HCT116 (cell line): Measurements from ENCODE around the gene FOXO3. TPM values are rescaled to one million over a fixed set of nuclear protein-coding genes. Genes with fewer than 3 reads are reported as not detected.

Experiments
- ATAC-seq: fragments of 200-7000 bp; cut with Tn5 transposase; 2 replicates; pipeline ENCODE4 v1.9.1; 2020; ENCODE audit warnings: mild to moderate bottlenecking, moderate library complexity
- BruUV-seq: library from RNA; stranded (reverse); fragments of 400-500 nt; replicated peaks from 2 replicates; lab custom pipeline; 2021; lab: Mats Ljungman, UMichigan
- CTCF ChIA-PET: fragments of 300-600 bp; sonication (Branson Sonifier 250); formaldehyde crosslinking; loops from one replicate; lab custom pipeline; 2021; ENCODE audit warnings: antibody characterized with exemption; lab: Charles Lee
- POLR2A ChIA-PET: fragments of 300-600, 350-600 bp; sonication (Branson Sonifier 250); formaldehyde crosslinking; loops from one replicate; lab custom pipeline; 2021; ENCODE audit warnings: antibody characterized with exemption; lab: Charles Lee
- RAD21 ChIA-PET, 2 experiments: fragments of 300-600 bp; sonication (Branson Sonifier 250); formaldehyde crosslinking; loops; one replicate each; lab custom pipeline; 2023; ENCODE audit warnings: low total read pairs in 2 of 2; ENCODE audit not compliant: uncharacterized antibody in 2 of 2, unreplicated experiment in 2 of 2, low non-redundant PET in 1 of 2; lab: Charles Lee
- DNase-seq: peaks from one replicate; pipeline ENCODE4 v3.0.0-alpha.2; 2010; ENCODE audit warnings: low read depth, low spot score
- H2AFZ ChIP-seq: fragments of 200-600 bp; shearing (Covaris generic), sonication (generic); 2 replicates; pipeline ENCODE4 v1.6.1; 2017; ENCODE audit warnings: low read depth, mixed run types, mixed read lengths, antibody characterized with exemption, low read length; ENCODE audit not compliant: poor library complexity, severe bottlenecking
- H3K27ac ChIP-seq: 2 replicates; pipeline ENCODE4 v1.5.1; 2012; ENCODE audit warnings: low read depth, low read length
- H3K27me3 ChIP-seq: fragments of 200-600 bp; sonication (generic); 2 replicates; pipeline ENCODE4 v1.6.1; 2016; ENCODE audit warnings: mixed run types, low read length, mixed read lengths; ENCODE audit not compliant: insufficient read depth
- H3K36me3 ChIP-seq, 2 experiments: fragments of 200-500 bp in 1 of 2; fragments of 200-600 bp in 1 of 2; sonication (Bioruptor generic) in 1 of 2; sonication (generic) in 1 of 2; 2 replicates each; pipeline versions ENCODE4 v1.5.1 to v1.6.1; 2014 to 2016; ENCODE audit warnings: low read length in 2 of 2, inconsistent platforms in 1 of 2, mixed read lengths in 1 of 2, mixed run types in 1 of 2; ENCODE audit not compliant: insufficient read depth in 2 of 2, control insufficient read depth in 1 of 2
- H3K4me1 ChIP-seq, 2 experiments: fragments of 200-600 bp in 1 of 2; sonication (generic) in 1 of 2; 2 replicates each; pipeline versions ENCODE4 v1.5.1 to v1.6.1; 2012 to 2017; ENCODE audit warnings: low read length in 2 of 2, inconsistent platforms in 1 of 2, mild to moderate bottlenecking in 1 of 2, mixed read lengths in 1 of 2, mixed run types in 1 of 2, moderate library complexity in 1 of 2; ENCODE audit not compliant: insufficient read depth in 2 of 2, control insufficient read depth in 1 of 2
- H3K4me2 ChIP-seq: fragments of 200-600 bp; sonication (generic); 2 replicates; pipeline ENCODE4 v1.6.1; 2017; ENCODE audit warnings: mixed run types, low read length, mixed read lengths
- H3K4me3 ChIP-seq, 2 experiments: fragments of 200-600 bp in 1 of 2; sonication (generic) in 1 of 2; replicated peaks in 1 of 2; 2 replicates each; pipeline ENCODE4 v1.5.1; 2011 to 2016; ENCODE audit warnings: low read length in 2 of 2, control low read depth in 1 of 2, low read depth in 1 of 2, mild to moderate bottlenecking in 1 of 2, mixed read lengths in 1 of 2, mixed run types in 1 of 2
- H3K79me2 ChIP-seq: fragments of 200-600 bp; sonication (generic); 2 replicates; pipeline ENCODE4 v1.6.1; 2017; ENCODE audit warnings: mild to moderate bottlenecking, mixed run types, low read length, moderate library complexity, mixed read lengths; ENCODE audit not compliant: insufficient read depth
- H3K9ac ChIP-seq: fragments of 200-600 bp; sonication (generic); 2 replicates; pipeline ENCODE4 v1.6.1; 2016; ENCODE audit warnings: low read length, mixed read lengths
- H3K9me2 ChIP-seq: fragments of 200-600 bp; sonication (generic), shearing (Covaris generic); 2 replicates; pipeline ENCODE4 v1.6.1; 2017; ENCODE audit warnings: mixed run types, mild to moderate bottlenecking, moderate library complexity; ENCODE audit not compliant: insufficient read depth
- H3K9me3 ChIP-seq, 2 experiments: fragments of 200-500 bp in 1 of 2; fragments of 200-600 bp in 1 of 2; sonication (Bioruptor generic) in 1 of 2; sonication (generic) in 1 of 2; 2 replicates each; pipeline ENCODE4 v1.6.1; 2014 to 2017; ENCODE audit warnings: low read length in 2 of 2, mixed read lengths in 2 of 2, inconsistent platforms in 1 of 2, low read depth in 1 of 2, mild to moderate bottlenecking in 1 of 2, mixed run types in 1 of 2, moderate library complexity in 1 of 2; ENCODE audit not compliant: control insufficient read depth in 1 of 2, insufficient read depth in 1 of 2
- H4K20me1 ChIP-seq: fragments of 200-600 bp; sonication (generic), shearing (Covaris generic); 2 replicates; pipeline ENCODE4 v1.6.1; 2017; ENCODE audit warnings: mixed run types, mild to moderate bottlenecking, moderate library complexity; ENCODE audit not compliant: insufficient read depth
- ATF3 ChIP-seq: IDR thresholded peaks from 2 replicates; pipeline ENCODE4 v1.6.1; 2012
- CEBPB ChIP-seq: IDR thresholded peaks from 2 replicates; pipeline ENCODE4 v1.6.1; 2012; ENCODE audit warnings: low read depth
- ELF1 ChIP-seq: IDR thresholded peaks from 2 replicates; pipeline ENCODE4 v1.6.1; 2012; ENCODE audit warnings: low read depth, borderline replicate concordance
- FOSL1 ChIP-seq: IDR thresholded peaks from 2 replicates; pipeline ENCODE4 v1.6.1; 2012; ENCODE audit warnings: low read depth
- JUND ChIP-seq: IDR thresholded peaks from 2 replicates; pipeline ENCODE4 v1.6.1; 2012
- MAX ChIP-seq: IDR thresholded peaks from 2 replicates; pipeline ENCODE4 v1.6.1; 2012
- POLR2A ChIP-seq: IDR thresholded peaks from 2 replicates; pipeline ENCODE4 v1.7.0; 2011; ENCODE audit warnings: borderline replicate concordance; ENCODE audit not compliant: insufficient read depth, insufficient read length; ENCODE audit errors: extremely low read depth
- POLR2AphosphoS5 ChIP-seq: IDR thresholded peaks from 2 replicates; pipeline ENCODE4 v1.6.1; 2011; ENCODE audit warnings: mild to moderate bottlenecking, low read depth, low read length, moderate library complexity
- RAD21 ChIP-seq: IDR thresholded peaks from 2 replicates; pipeline ENCODE4 v1.6.1; 2012; ENCODE audit warnings: low read depth, mild to moderate bottlenecking
- SIN3A ChIP-seq: IDR thresholded peaks from 2 replicates; pipeline ENCODE4 v1.6.1; 2012; ENCODE audit warnings: low read depth
- SP1 ChIP-seq: IDR thresholded peaks from 2 replicates; pipeline ENCODE4 v1.6.1; 2012; ENCODE audit warnings: low read depth
- SRF ChIP-seq: IDR thresholded peaks from 2 replicates; pipeline ENCODE4 v1.6.1; 2012; ENCODE audit warnings: low read depth
- TCF7L2 ChIP-seq: IDR thresholded peaks from 2 replicates; pipeline ENCODE4 v1.7.0; 2011; ENCODE audit warnings: borderline replicate concordance, inconsistent platforms; ENCODE audit not compliant: insufficient read depth, insufficient read length; ENCODE audit errors: extremely low read depth
- YY1 ChIP-seq: IDR thresholded peaks from 2 replicates; pipeline ENCODE4 v1.6.1; 2011; ENCODE audit warnings: low read length, low read depth, moderate library complexity, mild to moderate bottlenecking; ENCODE audit not compliant: insufficient replicate concordance; ENCODE audit errors: extremely low read depth
- ZBTB33 ChIP-seq: IDR thresholded peaks from 2 replicates; pipeline ENCODE4 v1.6.1; 2011; ENCODE audit warnings: mild to moderate bottlenecking, low read length, moderate library complexity; ENCODE audit not compliant: insufficient replicate concordance; ENCODE audit errors: extremely low read depth
- ZFX ChIP-seq: fragments of 450-650 bp; IDR thresholded peaks from 2 replicates; pipeline ENCODE4 v1.6.1; 2017
- ZNF274 ChIP-seq: fragments of 200-500 bp; sonication (Bioruptor generic); IDR thresholded peaks from 2 replicates; pipeline ENCODE4 v1.6.1; 2014; ENCODE audit warnings: mild to moderate bottlenecking, low read depth, low read length, inconsistent platforms
- intact Hi-C: fragments of 100-400 bp; cut with micrococcal nuclease; formaldehyde crosslinking; loops from 2 replicates; pipeline ENCODE4 v1.10.0; 2022
- total RNA-seq: library from RNA; stranded (reverse); gene quantifications from one replicate; pipeline ENCODE4 v1.2.1, GENCODE V29; 2021; ENCODE audit not compliant: unreplicated experiment
- TF ChIP-seq, protein P1 (sequence below), 3 experiments: fragments of 200-600 bp in 1 of 3; sonication (generic) in 1 of 3; IDR thresholded peaks in 2 of 3; conservative IDR thresholded peaks in 1 of 3; 2 replicates each; pipeline ENCODE4 v1.5.1; 2012 to 2017; ENCODE audit warnings: low read depth in 2 of 3, low read length in 2 of 3, antibody characterized with exemption in 1 of 3, borderline replicate concordance in 1 of 3, control low read depth in 1 of 3, mild to moderate bottlenecking in 1 of 3, mixed read lengths in 1 of 3, mixed run types in 1 of 3, moderate library complexity in 1 of 3; ENCODE audit not compliant: insufficient read depth in 1 of 3
- TF ChIP-seq, protein P2 (sequence below): IDR thresholded peaks from 2 replicates; pipeline ENCODE4 v1.6.1; 2012; ENCODE audit warnings: low read depth

The FOXO3 gene
- total RNA-seq, 1 experiment from 2014 or later = 40.0 TPM

DNA sequence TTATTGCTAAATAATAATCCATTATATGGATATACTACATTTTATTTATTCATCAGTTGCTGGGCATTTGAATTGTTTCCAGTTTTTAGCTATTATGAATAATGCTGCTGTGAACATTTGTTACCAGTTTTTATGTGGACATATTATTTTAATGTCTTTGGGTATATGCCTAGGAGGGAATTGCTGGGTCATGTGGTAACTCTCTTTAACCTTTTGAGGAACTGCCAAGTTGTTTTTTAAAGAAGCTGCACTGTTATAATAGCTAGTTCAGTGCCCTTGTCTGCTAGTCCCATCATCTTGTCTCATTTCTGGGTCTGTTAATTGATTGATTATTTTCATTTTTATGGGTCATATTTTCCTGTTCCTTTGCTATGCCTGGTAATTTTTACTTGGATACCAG, 56.3 kb downstream of the FOXO3 start:
- Histone ChIP-seq H3K27me3 (no peaks in the 10 kb centered on the region), H3K4me2 (no peak overlapping the region), H3K27ac (no peak overlapping the region)
- POLR2A ChIA-PET = no interaction called here
- TF ChIP-seq TCF7L2 = no peak
- TF ChIP-seq ATF3 = no peak
- no peak for TF ChIP-seq ZBTB33
- no peak for TF ChIP-seq FOSL1
- no peak for TF ChIP-seq POLR2AphosphoS5
- no peak for TF ChIP-seq JUND
- TF ChIP-seq SRF = no peak
- no peak for TF ChIP-seq SIN3A
- TF ChIP-seq POLR2A = no peak
- TF ChIP-seq ZFX = no peak
- no peak for TF ChIP-seq YY1
- TF ChIP-seq RAD21 = no peak
- TF ChIP-seq, protein P1, sequence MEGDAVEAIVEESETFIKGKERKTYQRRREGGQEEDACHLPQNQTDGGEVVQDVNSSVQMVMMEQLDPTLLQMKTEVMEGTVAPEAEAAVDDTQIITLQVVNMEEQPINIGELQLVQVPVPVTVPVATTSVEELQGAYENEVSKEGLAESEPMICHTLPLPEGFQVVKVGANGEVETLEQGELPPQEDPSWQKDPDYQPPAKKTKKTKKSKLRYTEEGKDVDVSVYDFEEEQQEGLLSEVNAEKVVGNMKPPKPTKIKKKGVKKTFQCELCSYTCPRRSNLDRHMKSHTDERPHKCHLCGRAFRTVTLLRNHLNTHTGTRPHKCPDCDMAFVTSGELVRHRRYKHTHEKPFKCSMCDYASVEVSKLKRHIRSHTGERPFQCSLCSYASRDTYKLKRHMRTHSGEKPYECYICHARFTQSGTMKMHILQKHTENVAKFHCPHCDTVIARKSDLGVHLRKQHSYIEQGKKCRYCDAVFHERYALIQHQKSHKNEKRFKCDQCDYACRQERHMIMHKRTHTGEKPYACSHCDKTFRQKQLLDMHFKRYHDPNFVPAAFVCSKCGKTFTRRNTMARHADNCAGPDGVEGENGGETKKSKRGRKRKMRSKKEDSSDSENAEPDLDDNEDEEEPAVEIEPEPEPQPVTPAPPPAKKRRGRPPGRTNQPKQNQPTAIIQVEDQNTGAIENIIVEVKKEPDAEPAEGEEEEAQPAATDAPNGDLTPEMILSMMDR (IDR thresholded peaks at IDR 0.05 in 2 of 3, conservative IDR thresholded peaks at IDR 0.05 in 1 of 3; ENCODE audit: borderline replicate concordance in 1 of 3, insufficient read depth in 1 of 3, low read depth in 2 of 3, low read length in 2 of 3) = no peak
- TF ChIP-seq ZNF274 = no peak
- TF ChIP-seq ELF1 = no peak
- TF ChIP-seq, protein P2, sequence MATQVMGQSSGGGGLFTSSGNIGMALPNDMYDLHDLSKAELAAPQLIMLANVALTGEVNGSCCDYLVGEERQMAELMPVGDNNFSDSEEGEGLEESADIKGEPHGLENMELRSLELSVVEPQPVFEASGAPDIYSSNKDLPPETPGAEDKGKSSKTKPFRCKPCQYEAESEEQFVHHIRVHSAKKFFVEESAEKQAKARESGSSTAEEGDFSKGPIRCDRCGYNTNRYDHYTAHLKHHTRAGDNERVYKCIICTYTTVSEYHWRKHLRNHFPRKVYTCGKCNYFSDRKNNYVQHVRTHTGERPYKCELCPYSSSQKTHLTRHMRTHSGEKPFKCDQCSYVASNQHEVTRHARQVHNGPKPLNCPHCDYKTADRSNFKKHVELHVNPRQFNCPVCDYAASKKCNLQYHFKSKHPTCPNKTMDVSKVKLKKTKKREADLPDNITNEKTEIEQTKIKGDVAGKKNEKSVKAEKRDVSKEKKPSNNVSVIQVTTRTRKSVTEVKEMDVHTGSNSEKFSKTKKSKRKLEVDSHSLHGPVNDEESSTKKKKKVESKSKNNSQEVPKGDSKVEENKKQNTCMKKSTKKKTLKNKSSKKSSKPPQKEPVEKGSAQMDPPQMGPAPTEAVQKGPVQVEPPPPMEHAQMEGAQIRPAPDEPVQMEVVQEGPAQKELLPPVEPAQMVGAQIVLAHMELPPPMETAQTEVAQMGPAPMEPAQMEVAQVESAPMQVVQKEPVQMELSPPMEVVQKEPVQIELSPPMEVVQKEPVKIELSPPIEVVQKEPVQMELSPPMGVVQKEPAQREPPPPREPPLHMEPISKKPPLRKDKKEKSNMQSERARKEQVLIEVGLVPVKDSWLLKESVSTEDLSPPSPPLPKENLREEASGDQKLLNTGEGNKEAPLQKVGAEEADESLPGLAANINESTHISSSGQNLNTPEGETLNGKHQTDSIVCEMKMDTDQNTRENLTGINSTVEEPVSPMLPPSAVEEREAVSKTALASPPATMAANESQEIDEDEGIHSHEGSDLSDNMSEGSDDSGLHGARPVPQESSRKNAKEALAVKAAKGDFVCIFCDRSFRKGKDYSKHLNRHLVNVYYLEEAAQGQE = no peak
- no peak for TF ChIP-seq SP1
- no peak for TF ChIP-seq MAX
- no peak for TF ChIP-seq CEBPB
- TF ChIP-seq, all 23 proteins: peak for 0
- no peak for DNase-seq
- Histone ChIP-seq H3K9me2 (no peaks in the 10 kb centered on the region), H2AFZ (no peak overlapping the region), H3K9ac (no peak overlapping the region), H3K4me3 (no peak overlapping the region), H4K20me1 (peaks cover 16% of the 10 kb centered on the region; the same call in 1 of the 2 replicates), H3K36me3 (no peaks in the 10 kb centered on the region), H3K9me3 (no peaks in the 10 kb centered on the region), H3K4me1 (peaks cover 0 to 33% of the 10 kb centered on the region in 2 experiments; a peak in 2 of 4 replicates), H3K79me2 (peaks cover 93% of the 10 kb centered on the region)
- ChIA-PET CTCF (no interaction called here), RAD21 (no interaction called here)
- intact Hi-C loops = no loop called here
- no TSS peak for BruUV-seq
- no peak for ATAC-seq
